GM23338 (cell line): Measurements from ENCODE around the gene FGFR3. TPM values are rescaled to one million over a fixed set of nuclear protein-coding genes. Genes with fewer than 3 reads are reported as not detected.

Experiments used
- ATAC-seq: fragments of 200-7000 bp; cut with Tn5 transposase; 3 replicates; pipeline ENCODE4 v1.9.1; 2020
- DNase-seq: peaks from one replicate; pipeline ENCODE4 v3.0.0-alpha.2; 2015; ENCODE audit warnings: low spot score
- H2AFZ ChIP-seq: fragments of 200-600 bp; sonication (generic); 2 replicates; pipeline ENCODE4 v1.8.0; 2016; ENCODE audit warnings: antibody characterized with exemption, mild to moderate bottlenecking, moderate library complexity
- H3F3A ChIP-seq: fragments of 200-600 bp; sonication (generic); replicated peaks from 2 replicates; pipeline ENCODE4 v1.8.0; 2017; ENCODE audit warnings: antibody characterized with exemption, mixed run types, low read depth
- H3K27ac ChIP-seq: fragments of 200-600 bp; sonication (generic); 2 replicates; pipeline ENCODE4 v1.6.1; 2016; ENCODE audit warnings: low read depth
- H3K27me3 ChIP-seq: fragments of 200-600 bp; sonication (generic); 2 replicates; pipeline ENCODE4 v1.8.0; 2016; ENCODE audit warnings: mild to moderate bottlenecking, mixed run types, moderate library complexity; ENCODE audit not compliant: insufficient read depth
- H3K36me3 ChIP-seq: fragments of 200-600 bp; sonication (generic); 2 replicates; pipeline ENCODE4 v1.8.0; 2016; ENCODE audit warnings: mild to moderate bottlenecking; ENCODE audit not compliant: insufficient read depth
- H3K4me1 ChIP-seq: fragments of 200-600 bp; sonication (generic); 2 replicates; pipeline ENCODE4 v1.8.0; 2016; ENCODE audit warnings: mild to moderate bottlenecking, moderate library complexity; ENCODE audit not compliant: insufficient read depth
- H3K4me2 ChIP-seq: fragments of 200-600 bp; sonication (generic); 2 replicates; pipeline ENCODE4 v1.7.1; 2017; ENCODE audit warnings: mixed run types
- H3K4me3 ChIP-seq: fragments of 200-600 bp; sonication (generic); 2 replicates; pipeline ENCODE4 v1.6.1; 2016; ENCODE audit warnings: mixed run types
- H3K79me2 ChIP-seq: fragments of 200-600 bp; sonication (generic); replicated peaks from 2 replicates; pipeline ENCODE4 v1.8.0; 2017; ENCODE audit warnings: mild to moderate bottlenecking; ENCODE audit not compliant: insufficient read depth
- H3K9me2 ChIP-seq: fragments of 200-600 bp; sonication (generic); 2 replicates; pipeline ENCODE4 v1.8.0; 2017; ENCODE audit not compliant: insufficient read depth
- H4K20me1 ChIP-seq: fragments of 200-600 bp; sonication (generic); replicated peaks from 2 replicates; pipeline ENCODE4 v1.8.0; 2017; ENCODE audit warnings: mild to moderate bottlenecking; ENCODE audit not compliant: insufficient read depth
- H3K27ac Mint-ChIP-seq: 2 replicates; pipeline ENCODE4 v1.8.0; 2020; ENCODE audit warnings: inconsistent platforms, mild to moderate bottlenecking, moderate library complexity, mixed read lengths
- H3K27me3 Mint-ChIP-seq: 3 replicates; pipeline ENCODE4 v1.8.0; 2022; ENCODE audit warnings: low read depth, mild to moderate bottlenecking, moderate library complexity, mixed read lengths, inconsistent platforms; ENCODE audit not compliant: insufficient read depth, poor library complexity
- H3K36me3 Mint-ChIP-seq: 3 replicates; pipeline ENCODE4 v1.8.0; 2021; ENCODE audit warnings: low read depth, mild to moderate bottlenecking, inconsistent platforms, moderate library complexity, mixed read lengths
- H3K4me1 Mint-ChIP-seq: 3 replicates; pipeline ENCODE4 v1.8.0; 2020; ENCODE audit warnings: mild to moderate bottlenecking, inconsistent platforms, mixed read lengths
- H3K4me3 Mint-ChIP-seq: 3 replicates; pipeline ENCODE4 v1.8.0; 2021; ENCODE audit warnings: moderate library complexity, mild to moderate bottlenecking, inconsistent platforms, mixed read lengths
- H3K9me3 Mint-ChIP-seq: 3 replicates; pipeline ENCODE4 v1.8.0; 2020; ENCODE audit warnings: moderate library complexity, mild to moderate bottlenecking, inconsistent platforms, mixed read lengths
- CREB1 ChIP-seq: fragments of 250-450 bp; sonication (Bioruptor Pico); IDR thresholded peaks from 2 replicates; pipeline ENCODE4 v1.5.0; 2020; ENCODE audit warnings: low read depth, mild to moderate bottlenecking, moderate library complexity
- EZH2 ChIP-seq: fragments of 200-600 bp; sonication (generic); IDR thresholded peaks from one replicate; pipeline ENCODE4 v1.8.0; 2017; ENCODE audit warnings: antibody characterized with exemption, mild to moderate bottlenecking, low read depth; ENCODE audit not compliant: unreplicated experiment
- EZH2phosphoT487 ChIP-seq: fragments of 200-600 bp; sonication (generic); IDR thresholded peaks from one replicate; pipeline ENCODE4 v1.8.1; 2018; ENCODE audit warnings: antibody characterized with exemption; ENCODE audit not compliant: unreplicated experiment
- JUNB ChIP-seq: IDR thresholded peaks from one replicate; pipeline ENCODE4 v1.6.1; 2016; ENCODE audit warnings: antibody characterized with exemption; ENCODE audit not compliant: unreplicated experiment
- NANOG ChIP-seq: IDR thresholded peaks from 2 replicates; pipeline ENCODE4 v1.6.1; 2016; ENCODE audit warnings: antibody characterized with exemption, borderline replicate concordance
- POLR2AphosphoS5 ChIP-seq: IDR thresholded peaks from 2 replicates; pipeline ENCODE4 v1.6.1; 2016; ENCODE audit warnings: antibody characterized with exemption, low read depth
- STAT1 ChIP-seq: IDR thresholded peaks from one replicate; pipeline ENCODE4 v1.6.1; 2016; ENCODE audit warnings: antibody characterized with exemption; ENCODE audit not compliant: unreplicated experiment
- ZNF114 ChIP-seq: fragments of 250-450 bp; sonication (Bioruptor Pico); IDR thresholded peaks from 2 replicates; pipeline ENCODE4 v1.5.0; 2020; ENCODE audit warnings: mild to moderate bottlenecking, moderate library complexity
- ZNF331 ChIP-seq: fragments of 250-450 bp; sonication (Bioruptor Pico); IDR thresholded peaks from 2 replicates; pipeline ENCODE4 v1.5.0; 2020; ENCODE audit warnings: low read depth, mild to moderate bottlenecking, moderate library complexity
- polyA plus RNA-seq: library from polyadenylated mRNA; unstranded; fragments of >200 nt; fragmentation: Nextera tagmentation; extraction: Ambion mirVana; gene quantifications from 2 replicates; pipeline ENCODE4 v1.2.1, GENCODE V29; 2016
- total RNA-seq: library from RNA; depleted of rRNA; stranded (reverse); fragments of >200 nt; shearing (Covaris generic); gene quantifications from 2 replicates; pipeline ENCODE4 v1.2.3, GENCODE V29; 2014
- TF ChIP-seq, protein P1 (sequence below): fragments of 250-450 bp; sonication (Bioruptor Pico); IDR thresholded peaks from 2 replicates; pipeline ENCODE4 v1.5.0; 2020; ENCODE audit warnings: mild to moderate bottlenecking, moderate library complexity
- TF ChIP-seq, protein P2 (sequence below): IDR thresholded peaks from one replicate; pipeline ENCODE4 v1.6.1; 2018; ENCODE audit warnings: antibody characterized with exemption; ENCODE audit not compliant: unreplicated experiment

FGFR3 gene
- total and polyA plus RNA-seq, 2 experiments from 2014 or later: 3.6 to 17.4 TPM

- no peaks in the 10 kb centered on the region for H3K4me1 ChIP-seq
- Mint-ChIP-seq H3K27ac (no peak overlapping the region), H3K9me3 (no peaks in the 10 kb centered on the region), H3K27me3 (peaks cover 14% of the 10 kb centered on the region), H3K4me1 (no peaks in the 10 kb centered on the region), H3K4me3 (no peak overlapping the region), H3K36me3 (no peaks in the 10 kb centered on the region)
- H3K27me3 ChIP-seq: peaks cover 21% of the 10 kb centered on the region
- H3K4me3 ChIP-seq: no peak overlapping the region
- no peak overlapping the region for H3K27ac ChIP-seq
- DNase-seq (no peak), ATAC-seq (no peak)
- no peak overlapping the region for H3K4me2 ChIP-seq
- no peak overlapping the region for H2AFZ ChIP-seq
- H3K9me2 ChIP-seq: no peaks in the 10 kb centered on the region
- peaks cover 4% of the 10 kb centered on the region; the same call in 1 of the 2 replicates for H4K20me1 ChIP-seq
- no peaks in the 10 kb centered on the region for H3K79me2 ChIP-seq
- H3K36me3 ChIP-seq: no peaks in the 10 kb centered on the region
- no peaks in the 10 kb centered on the region for H3F3A ChIP-seq
- TF ChIP-seq ZNF114 (CRISPR knock-in tag) (no peak), POLR2AphosphoS5 (no peak), EZH2 (no peak), ZNF331 (CRISPR knock-in tag) (no peak), JUNB (no peak), CREB1 (CRISPR knock-in tag) (no peak), STAT1 (no peak), EZH2phosphoT487 (no peak), NANOG (no peak)
- TF ChIP-seq, protein P1, sequence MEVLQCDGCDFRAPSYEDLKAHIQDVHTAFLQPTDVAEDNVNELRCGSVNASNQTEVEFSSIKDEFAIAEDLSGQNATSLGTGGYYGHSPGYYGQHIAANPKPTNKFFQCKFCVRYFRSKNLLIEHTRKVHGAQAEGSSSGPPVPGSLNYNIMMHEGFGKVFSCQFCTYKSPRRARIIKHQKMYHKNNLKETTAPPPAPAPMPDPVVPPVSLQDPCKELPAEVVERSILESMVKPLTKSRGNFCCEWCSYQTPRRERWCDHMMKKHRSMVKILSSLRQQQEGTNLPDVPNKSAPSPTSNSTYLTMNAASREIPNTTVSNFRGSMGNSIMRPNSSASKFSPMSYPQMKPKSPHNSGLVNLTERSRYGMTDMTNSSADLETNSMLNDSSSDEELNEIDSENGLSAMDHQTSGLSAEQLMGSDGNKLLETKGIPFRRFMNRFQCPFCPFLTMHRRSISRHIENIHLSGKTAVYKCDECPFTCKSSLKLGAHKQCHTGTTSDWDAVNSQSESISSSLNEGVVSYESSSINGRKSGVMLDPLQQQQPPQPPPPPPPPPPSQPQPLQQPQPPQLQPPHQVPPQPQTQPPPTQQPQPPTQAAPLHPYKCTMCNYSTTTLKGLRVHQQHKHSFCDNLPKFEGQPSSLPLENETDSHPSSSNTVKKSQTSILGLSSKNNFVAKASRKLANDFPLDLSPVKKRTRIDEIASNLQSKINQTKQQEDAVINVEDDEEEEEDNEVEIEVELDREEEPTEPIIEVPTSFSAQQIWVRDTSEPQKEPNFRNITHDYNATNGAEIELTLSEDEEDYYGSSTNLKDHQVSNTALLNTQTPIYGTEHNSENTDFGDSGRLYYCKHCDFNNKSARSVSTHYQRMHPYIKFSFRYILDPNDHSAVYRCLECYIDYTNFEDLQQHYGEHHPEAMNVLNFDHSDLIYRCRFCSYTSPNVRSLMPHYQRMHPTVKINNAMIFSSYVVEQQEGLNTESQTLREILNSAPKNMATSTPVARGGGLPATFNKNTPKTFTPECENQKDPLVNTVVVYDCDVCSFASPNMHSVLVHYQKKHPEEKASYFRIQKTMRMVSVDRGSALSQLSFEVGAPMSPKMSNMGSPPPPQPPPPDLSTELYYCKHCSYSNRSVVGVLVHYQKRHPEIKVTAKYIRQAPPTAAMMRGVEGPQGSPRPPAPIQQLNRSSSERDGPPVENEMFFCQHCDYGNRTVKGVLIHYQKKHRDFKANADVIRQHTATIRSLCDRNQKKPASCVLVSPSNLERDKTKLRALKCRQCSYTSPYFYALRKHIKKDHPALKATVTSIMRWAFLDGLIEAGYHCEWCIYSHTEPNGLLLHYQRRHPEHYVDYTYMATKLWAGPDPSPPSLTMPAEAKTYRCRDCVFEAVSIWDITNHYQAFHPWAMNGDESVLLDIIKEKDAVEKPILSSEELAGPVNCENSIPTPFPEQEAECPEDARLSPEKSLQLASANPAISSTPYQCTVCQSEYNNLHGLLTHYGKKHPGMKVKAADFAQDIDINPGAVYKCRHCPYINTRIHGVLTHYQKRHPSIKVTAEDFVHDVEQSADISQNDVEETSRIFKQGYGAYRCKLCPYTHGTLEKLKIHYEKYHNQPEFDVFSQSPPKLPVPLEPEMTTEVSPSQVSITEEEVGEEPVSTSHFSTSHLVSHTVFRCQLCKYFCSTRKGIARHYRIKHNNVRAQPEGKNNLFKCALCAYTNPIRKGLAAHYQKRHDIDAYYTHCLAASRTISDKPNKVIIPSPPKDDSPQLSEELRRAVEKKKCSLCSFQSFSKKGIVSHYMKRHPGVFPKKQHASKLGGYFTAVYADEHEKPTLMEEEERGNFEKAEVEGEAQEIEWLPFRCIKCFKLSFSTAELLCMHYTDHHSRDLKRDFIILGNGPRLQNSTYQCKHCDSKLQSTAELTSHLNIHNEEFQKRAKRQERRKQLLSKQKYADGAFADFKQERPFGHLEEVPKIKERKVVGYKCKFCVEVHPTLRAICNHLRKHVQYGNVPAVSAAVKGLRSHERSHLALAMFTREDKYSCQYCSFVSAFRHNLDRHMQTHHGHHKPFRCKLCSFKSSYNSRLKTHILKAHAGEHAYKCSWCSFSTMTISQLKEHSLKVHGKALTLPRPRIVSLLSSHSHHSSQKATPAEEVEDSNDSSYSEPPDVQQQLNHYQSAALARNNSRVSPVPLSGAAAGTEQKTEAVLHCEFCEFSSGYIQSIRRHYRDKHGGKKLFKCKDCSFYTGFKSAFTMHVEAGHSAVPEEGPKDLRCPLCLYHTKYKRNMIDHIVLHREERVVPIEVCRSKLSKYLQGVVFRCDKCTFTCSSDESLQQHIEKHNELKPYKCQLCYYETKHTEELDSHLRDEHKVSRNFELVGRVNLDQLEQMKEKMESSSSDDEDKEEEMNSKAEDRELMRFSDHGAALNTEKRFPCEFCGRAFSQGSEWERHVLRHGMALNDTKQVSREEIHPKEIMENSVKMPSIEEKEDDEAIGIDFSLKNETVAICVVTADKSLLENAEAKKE (CRISPR knock-in tag): no peak
- TF ChIP-seq, protein P2, sequence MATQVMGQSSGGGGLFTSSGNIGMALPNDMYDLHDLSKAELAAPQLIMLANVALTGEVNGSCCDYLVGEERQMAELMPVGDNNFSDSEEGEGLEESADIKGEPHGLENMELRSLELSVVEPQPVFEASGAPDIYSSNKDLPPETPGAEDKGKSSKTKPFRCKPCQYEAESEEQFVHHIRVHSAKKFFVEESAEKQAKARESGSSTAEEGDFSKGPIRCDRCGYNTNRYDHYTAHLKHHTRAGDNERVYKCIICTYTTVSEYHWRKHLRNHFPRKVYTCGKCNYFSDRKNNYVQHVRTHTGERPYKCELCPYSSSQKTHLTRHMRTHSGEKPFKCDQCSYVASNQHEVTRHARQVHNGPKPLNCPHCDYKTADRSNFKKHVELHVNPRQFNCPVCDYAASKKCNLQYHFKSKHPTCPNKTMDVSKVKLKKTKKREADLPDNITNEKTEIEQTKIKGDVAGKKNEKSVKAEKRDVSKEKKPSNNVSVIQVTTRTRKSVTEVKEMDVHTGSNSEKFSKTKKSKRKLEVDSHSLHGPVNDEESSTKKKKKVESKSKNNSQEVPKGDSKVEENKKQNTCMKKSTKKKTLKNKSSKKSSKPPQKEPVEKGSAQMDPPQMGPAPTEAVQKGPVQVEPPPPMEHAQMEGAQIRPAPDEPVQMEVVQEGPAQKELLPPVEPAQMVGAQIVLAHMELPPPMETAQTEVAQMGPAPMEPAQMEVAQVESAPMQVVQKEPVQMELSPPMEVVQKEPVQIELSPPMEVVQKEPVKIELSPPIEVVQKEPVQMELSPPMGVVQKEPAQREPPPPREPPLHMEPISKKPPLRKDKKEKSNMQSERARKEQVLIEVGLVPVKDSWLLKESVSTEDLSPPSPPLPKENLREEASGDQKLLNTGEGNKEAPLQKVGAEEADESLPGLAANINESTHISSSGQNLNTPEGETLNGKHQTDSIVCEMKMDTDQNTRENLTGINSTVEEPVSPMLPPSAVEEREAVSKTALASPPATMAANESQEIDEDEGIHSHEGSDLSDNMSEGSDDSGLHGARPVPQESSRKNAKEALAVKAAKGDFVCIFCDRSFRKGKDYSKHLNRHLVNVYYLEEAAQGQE: no peak
Measured at GRCh38 chr4:1798580-1799386, 5.7 kb downstream of the FGFR3 start.
